GM19193 (cell line): ENCODE measurements around the gene TRIP11.

ENCODE experiments used
- POLR2A ChIP-seq: IDR thresholded peaks from 4 replicates; pipeline ENCODE4 v1.6.1; 2011; ENCODE audit not compliant: insufficient read depth, insufficient read length; ENCODE audit errors: extremely low read depth

The TRIP11 gene

DNA sequence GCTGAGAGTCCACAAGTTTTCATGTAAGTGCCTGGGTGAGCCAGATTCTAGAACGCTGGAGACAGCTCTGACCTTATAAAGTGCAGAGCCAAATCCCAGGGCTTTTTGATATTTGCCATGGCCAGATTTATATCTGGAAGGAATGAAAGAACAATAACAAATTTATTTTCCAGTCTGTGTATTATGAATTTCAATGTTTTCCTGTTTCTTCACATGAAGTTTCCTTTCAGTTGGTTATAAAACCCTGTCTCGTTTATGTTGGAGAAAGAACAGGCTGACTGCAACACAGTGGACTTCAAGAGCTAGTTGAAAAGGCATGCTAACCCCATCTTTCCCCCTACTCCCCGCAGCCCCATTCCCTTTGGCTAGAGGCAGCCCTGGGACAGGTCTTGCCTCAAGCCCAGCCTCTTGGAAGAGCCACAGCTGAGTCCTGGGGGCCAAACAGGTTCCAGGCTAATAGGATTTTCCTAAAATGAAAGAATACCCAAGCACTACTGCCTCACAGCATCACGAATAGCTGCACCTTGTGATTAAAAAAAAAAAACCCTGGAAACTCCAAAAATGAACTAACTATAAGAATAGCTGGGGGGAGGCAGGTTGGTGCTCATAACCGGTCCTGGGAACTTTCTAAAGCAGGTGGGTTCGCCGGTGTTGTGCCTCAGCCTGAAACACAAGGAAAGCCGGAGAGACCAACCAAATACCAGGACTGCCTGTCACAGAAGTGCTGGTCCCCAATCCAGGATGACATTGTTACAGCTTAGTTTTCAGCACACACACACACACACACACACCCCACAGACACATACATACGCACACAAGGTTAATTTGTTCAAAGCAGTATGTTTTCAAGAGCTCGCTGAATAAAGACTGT lies 93.9 kb downstream of the TRIP11 start:
- TF ChIP-seq POLR2A, result no peak

DNA sequence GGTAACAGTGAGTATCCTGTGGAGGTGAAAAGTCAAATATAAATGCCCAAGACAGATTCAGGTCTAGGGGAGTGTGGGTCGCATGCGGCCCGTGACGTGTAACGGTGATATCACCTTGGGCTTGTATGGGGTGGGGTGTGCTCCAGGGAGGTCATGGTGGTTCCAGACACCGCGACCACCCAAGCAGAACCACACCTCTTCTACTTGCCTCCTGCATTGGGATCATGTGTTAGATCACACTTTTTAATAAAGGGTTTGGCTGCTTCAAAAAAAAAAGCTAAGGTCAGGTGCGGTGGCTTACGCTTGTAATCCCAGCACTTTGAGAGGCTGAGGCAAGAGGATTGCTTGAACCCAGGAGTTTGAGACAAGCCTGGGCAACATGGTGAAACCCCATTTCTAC lies 96.9 kb downstream of the TRIP11 start:
- no peak for TF ChIP-seq POLR2A

DNA sequence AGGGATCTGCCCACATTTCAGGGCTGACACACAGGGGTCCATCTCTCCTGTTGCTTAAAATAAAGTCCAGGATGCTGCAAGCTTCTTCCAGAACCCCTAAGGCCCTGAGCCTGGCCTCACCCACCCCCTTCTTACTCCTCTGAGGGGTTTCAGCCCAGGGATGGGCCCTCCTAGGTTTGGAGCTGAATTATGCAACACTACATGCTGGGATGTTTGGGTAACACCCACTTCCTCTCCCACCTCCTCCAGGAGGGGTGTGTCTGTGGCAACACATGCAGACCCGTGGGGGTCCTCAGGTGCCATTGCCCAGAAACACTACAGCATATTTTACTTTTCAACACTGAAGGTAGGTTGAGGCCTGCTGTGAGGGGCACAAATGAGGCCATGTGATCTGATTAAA lies 97.7 kb downstream of the TRIP11 start:
- TF ChIP-seq POLR2A, result no peak

DNA sequence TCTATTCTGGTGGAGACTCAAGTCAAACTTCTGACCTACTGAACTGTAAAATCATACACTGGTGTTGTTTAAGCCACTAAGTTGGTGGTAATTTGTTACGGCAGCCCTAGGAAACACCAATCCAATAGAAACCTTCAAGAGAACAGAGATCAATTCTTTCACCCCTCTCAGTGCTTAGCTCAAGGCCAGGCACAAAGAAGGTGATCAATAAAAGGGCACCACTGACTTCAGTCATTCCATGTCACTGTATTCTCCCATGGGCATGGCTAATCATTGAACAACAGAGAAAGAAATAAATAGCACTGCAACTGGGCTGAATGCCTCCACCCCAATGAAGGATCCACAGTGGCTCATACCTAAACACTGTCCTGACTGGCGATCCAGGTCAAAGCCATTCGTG lies 99.7 kb downstream of the TRIP11 start:
- no peak for TF ChIP-seq POLR2A

DNA sequence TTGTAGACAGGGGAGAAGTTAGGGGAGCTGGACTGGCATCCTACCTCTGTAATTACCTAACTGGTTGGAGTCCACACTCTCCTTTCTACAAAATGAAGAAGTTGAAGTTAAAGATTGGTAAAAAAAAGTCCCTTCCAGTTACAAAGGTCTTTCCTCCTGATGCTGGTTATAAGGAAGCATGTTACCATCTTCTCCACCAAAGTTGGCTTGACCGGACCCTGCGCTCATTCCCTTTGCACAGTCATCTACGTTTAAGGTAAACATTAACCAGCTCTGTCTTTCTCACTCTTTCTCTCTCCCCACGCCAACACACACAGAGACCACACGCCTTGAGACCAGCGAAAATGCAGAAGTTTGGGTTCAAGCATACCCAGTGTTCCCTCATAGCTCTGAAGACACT lies 104.3 kb downstream of the TRIP11 start:
- TF ChIP-seq POLR2A, result no peak

DNA sequence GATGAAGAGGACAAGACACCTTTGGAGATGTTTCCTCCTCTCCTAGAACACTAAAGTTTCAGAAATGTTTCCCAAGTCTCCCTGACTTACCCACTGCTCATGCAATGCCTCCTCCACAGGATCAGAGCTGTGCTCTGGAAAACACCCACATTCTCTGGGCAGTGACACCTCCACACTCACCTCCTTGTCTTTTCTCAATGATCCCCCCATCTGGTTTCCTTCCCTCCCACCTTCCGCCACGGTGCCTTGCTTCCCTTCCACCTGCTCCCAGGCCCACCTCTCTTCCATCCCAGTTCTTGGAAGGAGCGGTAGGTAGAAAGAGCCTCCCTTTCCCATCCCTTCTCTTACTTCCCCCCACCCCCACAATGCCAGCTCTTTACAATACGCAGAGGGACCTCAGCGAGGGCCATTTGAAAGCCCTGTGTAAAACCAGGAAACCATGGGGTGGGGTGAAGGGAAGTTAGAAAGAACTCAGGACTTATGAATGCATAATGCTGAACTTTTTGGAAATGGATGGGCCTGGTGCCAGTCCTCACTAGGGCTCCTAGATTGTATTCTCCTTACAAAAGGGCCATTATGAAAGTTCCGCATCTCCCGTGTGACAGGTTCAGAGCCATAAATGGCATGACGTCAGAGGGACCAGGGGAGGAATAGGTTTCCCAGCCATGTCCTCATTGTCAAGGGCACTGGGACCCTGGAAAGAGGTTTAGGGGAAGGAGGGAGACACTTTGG lies 105.1 kb downstream of the TRIP11 start:
- TF ChIP-seq POLR2A, result no peak

DNA sequence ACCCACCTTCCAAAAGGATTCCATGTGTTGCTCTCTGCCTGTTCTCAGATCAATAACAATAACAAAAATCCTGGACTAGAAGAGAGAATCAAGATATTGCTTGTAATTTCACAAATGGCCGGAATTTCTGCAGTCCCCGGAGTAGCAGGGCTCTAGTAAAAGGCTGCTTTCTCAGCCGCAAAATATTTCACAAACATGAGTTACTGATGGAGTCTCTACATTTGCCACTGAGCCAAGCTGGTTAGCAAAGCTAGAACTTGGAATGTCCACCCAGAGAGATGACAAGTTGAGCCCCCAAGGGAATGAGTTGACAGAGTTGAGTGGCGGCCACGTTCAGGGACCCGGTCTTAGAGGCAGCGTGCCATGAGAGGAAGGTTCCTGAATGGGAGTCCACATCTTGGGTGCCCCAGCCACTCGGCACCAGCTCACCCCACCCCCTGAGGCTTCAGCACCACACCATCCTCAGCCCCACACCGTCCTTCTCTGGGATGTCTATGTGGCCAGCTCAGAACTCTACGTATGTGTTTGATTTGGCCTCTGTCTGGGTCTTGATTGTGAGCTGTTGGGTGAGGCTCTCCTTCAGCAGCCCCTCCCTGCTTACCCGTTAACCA lies 108.3 kb downstream of the TRIP11 start:
- no peak for TF ChIP-seq POLR2A

DNA sequence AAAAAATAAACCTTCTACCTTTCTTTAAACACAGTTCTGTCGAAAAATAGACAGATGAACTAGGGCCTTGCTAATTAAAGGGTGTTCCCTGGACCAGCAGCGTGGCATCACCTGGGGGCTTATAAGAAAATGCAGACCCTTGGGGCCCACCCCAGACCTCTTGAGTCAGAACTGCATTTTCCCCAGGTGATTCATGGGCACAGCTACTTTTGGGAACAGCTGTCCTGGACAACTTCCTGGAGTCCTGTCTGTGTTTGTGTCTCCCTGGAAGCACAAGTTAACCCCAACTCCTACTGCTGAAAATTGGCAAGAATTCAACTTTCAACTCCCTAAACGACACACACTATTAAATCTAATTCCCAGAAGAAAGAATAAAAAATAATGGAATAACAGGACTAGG lies 110.2 kb downstream of the TRIP11 start:
- TF ChIP-seq POLR2A, result no peak

DNA sequence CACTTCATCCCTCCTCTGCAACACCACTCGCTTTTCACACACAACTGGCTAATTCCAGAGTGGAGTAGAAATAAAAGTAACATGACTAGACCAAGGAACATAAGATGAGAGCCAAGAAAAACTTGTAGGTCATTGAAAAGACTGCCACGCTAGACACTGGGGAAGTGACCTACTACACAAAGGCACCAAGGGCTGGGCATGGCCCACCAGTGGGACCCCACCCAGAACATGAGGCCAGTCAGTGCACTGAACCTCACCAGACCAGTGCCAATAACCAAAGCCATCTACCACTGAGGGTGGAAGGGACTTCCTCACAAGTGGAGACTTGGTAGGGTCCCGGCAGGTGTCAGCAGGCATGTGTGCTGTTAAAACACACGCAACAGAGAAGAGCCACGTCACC lies 112.1 kb downstream of the TRIP11 start:
- TF ChIP-seq POLR2A, result no peak

DNA sequence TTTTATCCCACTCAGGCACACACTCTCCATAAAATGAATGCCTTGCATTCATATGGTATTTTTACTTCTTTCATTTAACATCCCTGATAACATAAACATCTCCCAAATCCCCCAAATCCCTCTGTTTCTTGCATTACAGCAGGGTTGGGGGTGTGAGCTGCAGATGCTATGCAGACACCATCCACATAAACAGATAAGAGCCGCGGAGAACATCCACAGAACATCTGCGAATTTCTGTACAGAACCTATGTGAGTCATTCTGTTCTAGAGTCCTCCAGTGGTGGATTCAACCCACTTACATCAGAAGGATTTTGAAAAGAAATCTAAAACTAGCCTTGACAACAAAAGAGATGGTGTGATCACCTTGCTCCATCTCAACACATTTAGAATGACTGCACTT lies 112.7 kb downstream of the TRIP11 start:
- TF ChIP-seq POLR2A, result no peak

DNA sequence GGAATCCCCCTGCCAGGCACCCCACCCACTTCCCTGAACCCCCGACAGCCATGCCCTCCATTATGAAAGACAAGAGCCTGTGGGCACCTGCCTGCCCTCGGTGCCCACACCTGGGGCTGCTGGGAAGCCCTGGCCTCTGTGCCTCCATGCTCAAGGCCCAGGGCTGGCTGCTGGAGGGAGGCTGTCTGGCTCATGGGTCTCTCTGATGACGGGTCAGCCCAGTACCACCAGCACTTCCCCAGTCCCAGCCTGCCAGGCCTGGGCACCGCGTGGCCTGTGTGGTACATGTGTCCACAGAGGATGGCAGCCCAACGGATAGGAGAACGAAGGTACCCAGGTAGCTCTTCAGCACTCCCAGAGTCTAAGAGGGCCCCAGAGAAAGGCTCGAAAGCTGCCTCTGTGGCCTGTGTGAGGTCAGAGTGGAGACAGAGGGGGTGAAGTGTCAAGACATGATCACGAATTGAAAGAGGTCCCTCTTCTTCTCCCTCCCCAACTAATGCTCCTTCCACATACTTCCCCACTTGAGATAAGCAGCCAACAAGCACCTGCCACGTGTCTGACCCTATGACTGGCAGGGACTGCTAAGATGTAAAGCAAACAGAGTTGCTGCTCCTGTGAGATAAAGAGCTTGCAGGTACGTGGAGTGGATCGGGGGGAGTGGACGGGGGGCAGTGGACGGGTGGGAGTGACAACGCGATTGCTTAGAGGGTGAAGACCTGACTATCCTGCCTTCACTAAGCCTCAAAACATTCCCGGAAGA lies 113.5 kb downstream of the TRIP11 start:
- no peak for TF ChIP-seq POLR2A

DNA sequence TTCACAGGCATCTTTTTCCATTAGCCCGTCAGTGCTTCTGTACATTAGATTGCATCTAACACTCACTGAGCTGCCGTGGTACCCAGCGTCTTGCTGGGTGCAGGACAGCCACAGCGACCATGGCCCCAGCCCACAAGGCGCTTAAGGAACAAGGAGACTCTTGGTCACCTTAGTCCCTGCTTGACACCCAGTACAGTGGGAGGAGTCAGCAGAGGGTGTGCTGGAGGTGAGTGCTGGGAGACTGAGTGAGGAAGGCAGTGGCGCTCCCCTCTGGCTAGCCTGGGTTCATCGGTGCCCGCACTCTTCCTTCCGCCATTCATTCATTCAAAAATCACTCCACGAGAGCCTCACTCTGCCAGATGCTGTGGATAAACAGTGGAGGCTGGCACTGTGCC lies 114.1 kb downstream of the TRIP11 start:
- no peak for TF ChIP-seq POLR2A

DNA sequence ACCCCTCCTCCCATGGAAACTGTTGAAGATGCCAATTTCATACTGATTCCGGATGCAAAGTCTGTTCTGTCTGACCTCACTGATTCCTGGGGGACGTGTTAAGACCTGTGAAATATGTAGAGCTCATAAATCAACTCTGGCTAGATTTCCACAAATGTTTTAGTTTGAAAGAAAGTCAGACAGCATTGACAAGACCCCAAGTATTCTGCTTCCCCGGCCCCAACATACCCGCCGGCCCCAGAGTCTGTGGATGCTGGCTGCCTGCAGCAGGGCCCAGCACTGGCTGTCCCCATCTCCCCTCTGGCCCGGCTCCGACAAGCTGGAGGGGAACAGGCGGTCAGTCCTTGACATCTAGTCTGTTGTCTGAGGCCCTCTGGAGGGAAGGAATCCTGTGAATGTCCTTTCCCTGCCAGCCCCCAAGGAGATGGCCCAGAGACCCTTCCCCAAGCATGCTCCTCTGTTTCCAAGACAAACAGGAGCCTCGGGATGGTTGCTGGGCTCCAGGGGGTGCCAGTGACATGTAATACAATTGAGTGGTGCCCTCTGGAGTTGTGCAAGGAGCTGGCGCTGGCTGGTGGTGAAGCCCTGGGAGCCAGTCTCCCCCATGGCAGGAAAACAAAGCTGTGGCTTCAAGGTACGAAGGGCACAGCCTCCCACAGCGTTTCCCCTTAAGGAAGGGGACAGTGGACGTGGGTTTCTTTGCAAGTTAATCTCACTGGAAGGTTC lies 114.7 kb downstream of the TRIP11 start:
- TF ChIP-seq POLR2A, result no peak

DNA sequence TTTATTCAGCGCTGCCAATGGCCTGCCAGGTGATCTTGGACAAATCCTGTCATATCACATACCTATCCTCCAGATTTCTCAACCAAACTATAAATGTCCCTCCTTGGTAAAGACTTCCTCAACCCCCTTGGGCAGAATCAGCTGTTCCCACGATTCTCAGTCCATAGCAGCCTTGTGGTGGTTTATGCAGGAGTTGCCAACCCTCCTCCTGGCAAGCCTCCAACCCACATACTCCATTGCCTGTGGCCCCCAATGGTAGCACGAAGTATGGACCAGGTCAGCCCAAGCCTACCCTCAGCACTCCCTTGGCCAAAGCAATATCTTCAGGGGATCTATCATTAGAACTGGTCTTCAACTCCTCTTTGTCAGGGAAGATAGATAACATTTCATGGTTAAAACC lies 119.3 kb downstream of the TRIP11 start:
- no peak for TF ChIP-seq POLR2A
